ENCODE measurements around the gene COX14.
"Not testable (repeated sequence)": the region's sequence is repeated elsewhere in the genome, so short reads cannot be mapped to it uniquely, and the experiment has no call there.

Gene COX14

DNA sequence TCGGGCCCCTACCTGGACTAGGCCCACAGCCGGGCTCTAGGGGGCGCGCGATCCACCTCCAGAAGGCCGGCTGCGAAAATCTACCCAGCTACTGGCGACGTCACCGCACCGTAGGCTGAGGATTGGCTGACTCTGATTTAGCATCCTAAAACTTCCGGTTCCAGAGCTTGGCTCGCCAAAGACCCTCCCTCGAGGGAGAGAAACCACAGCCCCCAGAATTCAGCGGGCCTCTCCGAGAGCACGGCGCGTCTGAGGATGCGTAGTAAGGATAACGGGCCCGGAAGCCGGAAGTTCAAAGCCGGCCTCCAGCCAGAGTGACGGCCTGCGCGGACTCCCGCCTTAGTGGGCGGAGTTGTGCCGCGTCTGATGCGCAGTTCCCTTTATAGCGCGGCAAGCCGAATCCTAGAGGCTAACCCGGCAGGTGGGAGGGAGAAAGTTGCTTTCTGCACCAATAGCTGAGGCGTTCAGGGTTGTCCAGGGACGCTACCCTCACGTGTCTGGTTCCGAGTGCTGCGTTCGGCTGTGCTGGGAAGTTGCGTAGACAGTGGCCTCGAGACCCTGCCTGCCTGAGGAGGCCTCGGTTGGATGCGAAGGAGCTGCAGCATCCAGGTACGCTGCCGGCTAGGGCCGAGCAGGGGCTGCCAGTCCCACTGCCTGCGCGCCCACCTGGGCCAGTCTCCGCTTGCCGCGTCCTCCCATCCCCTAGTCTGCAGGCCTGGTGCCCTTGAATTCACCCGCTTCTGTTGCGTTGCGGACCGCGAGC is at the start of gene COX14:
Gene COX14, plus strand, starts transcription at position 544 of the 763 bp plus-strand sequence. CDS start 7,808 bp downstream, outside the sequence.
- peak; percentile 100 for DNase-seq

DNA sequence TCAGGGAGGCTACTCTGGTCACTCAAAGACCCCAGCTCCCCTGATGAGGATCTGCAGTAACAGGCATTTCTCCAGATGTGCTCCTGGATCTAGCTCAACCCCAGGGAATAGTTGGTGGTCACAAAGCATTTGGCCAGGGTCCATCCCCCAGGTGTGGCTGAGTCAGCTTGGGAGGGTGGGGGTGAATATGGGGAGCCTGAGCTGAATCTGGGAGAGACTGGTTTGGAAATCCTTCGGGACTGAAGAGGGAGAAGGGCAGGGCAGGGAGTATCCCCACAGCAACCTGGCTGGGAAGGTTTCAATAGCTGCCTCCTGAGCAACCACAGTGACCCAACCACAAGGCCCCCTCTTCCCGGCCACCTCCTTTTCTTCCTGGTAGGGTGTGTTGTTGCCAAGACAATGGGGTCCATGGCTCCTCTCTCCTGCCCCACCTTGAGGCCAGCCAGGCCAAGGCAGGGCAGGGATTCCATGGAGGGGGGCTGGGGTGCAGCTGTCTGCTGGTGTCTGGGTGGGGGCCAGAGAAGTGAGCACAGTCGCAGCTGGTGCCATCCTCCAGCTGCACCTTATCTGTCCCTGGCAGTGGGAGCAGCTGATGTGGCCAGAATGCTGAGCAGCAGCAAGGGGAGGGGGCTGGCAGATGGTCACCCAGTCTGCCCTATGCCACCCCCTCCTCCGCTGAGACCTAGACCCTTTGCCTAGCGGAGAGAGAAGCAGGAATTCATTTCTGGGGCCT is 49.1 kb upstream of the COX14 start:
- peak; percentile 31 for DNase-seq

- peak; percentile 23 for DNase-seq
Measured at GRCh38 chr12:50065726-50066310, 46.2 kb upstream of the COX14 start.

- DNase-seq: peak; percentile 88
Measured at GRCh38 chr12:50066402-50066801, 45.6 kb upstream of the COX14 start.

GRCh38 chr12:50069069-50069468 is 43.0 kb upstream of the COX14 start:
- no peak for DNase-seq

GRCh38 chr12:50069539-50069938 is 42.5 kb upstream of the COX14 start:
- no peak for DNase-seq

- peak; percentile 76 for DNase-seq
Measured at GRCh38 chr12:50070314-50071060, 41.5 kb upstream of the COX14 start.

DNA sequence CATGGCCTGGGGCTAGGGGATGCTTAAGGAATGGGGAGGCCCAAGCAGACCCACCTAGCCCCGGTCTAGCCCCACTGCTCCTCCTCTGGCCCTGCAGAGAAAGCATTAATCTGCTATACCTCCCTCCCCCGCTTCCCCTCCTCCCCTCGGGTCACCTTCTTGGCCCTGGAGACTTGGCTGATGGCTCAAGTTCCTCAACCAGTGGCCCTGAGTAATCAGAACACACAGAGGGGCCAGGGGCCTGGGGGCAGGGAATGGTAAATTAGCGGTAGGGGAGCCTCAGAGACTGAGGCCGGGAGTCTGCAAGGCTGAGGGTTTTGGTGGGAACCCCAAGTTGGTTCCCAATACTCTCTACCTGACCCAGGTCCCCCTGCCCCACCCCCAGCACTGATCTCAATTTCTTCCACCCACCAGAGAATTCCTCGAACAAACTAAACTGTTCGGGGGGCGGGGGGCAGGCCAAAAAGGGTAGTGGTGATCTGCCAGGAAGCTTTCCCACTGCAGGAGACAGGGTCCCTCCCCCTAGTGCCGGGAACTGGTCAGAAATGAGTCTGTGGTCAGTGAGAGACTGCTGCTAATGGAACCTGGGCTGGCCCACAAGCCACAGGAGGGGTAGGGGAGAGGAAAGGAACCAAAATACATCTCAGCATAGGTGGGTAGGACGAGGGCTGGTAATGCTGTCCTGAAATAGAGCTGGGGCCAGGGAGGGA is 39.7 kb upstream of the COX14 start:
- DNase-seq: no peak

DNA sequence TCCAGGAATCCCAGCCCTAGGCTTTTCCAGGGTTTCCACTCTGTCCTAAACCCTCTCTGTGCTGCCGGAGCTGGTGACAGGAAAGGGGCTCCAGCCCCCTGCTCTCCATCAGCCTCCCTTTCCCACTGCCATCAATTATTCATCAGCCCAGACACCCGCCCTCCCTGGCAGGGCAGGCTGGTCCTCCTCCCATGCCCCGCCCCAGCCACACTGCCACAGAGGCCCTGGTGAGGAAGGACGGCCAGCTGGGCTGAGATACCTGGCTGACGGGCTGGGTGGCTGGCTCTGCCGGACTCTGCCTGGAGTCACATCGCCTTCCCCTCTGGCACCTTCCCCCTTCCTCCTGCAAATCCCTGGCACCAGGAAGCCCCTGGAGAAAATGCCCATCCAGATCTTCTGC is 38.8 kb upstream of the COX14 start:
- DNase-seq: no peak

- DNase-seq: no peak
Measured at GRCh38 chr12:50073712-50074111, 38.3 kb upstream of the COX14 start.

GRCh38 chr12:50074936-50075807 is 36.9 kb upstream of the COX14 start:
- DNase-seq: peak; percentile 68

GRCh38 chr12:50075808-50076170 is 36.2 kb upstream of the COX14 start:
- DNase-seq: no peak

DNA sequence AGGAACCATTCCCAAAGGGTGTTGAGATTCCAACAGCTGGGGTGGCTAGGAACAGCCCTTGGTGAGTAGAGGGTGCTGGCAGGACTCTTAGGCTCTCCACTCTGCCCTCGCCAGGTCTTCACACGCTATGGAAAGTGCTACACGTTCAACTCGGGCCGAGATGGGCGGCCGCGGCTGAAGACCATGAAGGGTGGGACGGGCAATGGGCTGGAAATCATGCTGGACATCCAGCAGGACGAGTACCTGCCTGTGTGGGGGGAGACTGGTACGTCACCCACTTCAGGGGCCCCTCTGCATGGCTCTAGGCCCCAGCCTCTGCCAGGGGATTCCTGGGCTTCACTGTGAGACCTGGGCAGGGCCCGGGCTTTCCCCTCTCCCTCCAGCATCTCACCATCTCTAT is 34.9 kb upstream of the COX14 start:
- no peak for DNase-seq

DNA sequence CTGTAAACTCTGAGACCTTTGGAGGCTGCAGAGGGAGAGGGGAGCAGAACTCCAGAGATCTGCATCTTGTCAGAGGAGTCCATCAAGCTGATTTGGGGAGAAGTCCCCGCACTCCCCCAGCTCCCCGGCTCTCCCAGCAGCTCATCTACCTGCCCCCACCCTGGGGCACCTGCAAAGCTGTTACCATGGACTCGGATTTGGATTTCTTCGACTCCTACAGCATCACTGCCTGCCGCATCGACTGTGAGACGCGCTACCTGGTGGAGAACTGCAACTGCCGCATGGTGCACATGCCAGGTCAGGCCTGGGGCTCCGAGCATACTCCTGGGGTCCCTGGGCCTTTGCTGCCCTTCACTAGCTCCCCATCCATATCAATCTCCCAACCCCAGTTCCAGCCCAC is 33.8 kb upstream of the COX14 start:
- DNase-seq: no peak

GRCh38 chr12:50079771-50080170 is 32.3 kb upstream of the COX14 start:
- DNase-seq: no peak

GRCh38 chr12:50081096-50081808 is 30.8 kb upstream of the COX14 start:
- no peak for DNase-seq

DNA sequence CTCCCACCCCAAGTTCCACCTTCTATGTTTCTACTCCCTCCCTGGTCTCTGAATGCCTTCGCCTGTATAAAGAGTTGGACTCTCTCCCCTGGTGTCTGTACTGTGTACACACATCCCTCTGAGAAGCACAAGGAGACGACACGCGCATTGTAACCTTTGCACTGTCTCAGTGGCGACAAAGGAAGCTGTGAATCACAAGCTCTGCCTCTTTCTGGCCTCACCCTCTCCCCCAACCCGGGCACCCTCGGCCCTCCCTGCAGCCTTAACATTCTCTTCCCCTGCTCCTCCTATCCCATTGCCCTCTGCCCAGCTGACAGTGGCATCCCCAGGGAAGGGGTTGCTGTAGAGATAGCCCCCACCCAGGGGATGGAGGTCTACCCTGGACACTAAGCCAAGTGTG is 29.4 kb upstream of the COX14 start:
- DNase-seq: no peak

GRCh38 chr12:50083301-50083700 is 28.7 kb upstream of the COX14 start:
- no peak for DNase-seq

- not testable (repeated sequence) for DNase-seq
Measured at GRCh38 chr12:50084409-50084774, 27.6 kb upstream of the COX14 start.

DNA sequence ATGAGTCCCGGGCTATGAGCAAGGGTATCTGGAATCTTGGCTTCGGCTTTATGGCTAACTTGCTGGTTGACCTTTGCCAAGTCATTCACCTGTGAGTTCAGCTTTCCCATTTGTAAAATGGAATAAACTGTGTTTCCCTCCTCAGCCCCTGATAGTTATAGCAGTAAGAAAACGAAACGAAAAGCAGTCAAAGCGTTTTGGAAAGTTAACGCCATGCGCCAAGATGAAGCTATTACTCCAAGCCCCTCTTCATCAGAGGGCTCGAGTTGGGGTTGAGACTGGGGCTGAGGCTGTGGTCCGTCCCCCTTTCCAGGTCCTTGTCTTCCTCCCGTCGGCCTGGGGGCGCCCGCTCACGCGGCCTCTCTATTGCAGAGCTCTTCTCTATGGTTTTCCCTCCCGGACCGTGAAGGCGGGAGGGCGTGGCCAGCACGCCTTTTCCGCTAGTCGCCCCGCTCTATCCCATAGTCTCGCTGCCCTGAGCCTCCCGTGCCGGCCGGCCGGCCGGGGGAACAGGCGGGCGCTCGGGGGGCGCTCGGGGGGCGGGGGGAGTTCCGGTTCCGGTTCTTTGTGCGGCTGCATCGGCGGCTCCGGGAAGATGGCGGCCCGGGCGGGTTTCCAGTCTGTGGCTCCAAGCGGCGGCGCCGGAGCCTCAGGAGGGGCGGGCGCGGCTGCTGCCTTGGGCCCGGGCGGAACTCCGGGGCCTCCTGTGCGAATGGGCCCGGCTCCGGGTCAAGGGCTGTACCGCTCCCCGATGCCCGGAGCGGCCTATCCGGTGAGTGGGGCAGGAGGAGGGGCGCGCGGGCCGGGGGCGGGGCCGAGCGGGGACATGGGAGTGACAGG is 27.0 kb upstream of the COX14 start, which contains the start of gene SMARCD1:
Gene SMARCD1, plus strand, starts transcription at position 568 of the 840 bp plus-strand sequence. Its CDS starts 28 bp downstream, at position 596.
- DNase-seq: peak; percentile 93

Data from fibroblast of skin of right quadriceps (primary cell).